H9 (cell line): ENCODE measurements around the gene ABLIM1. TPM values are rescaled to one million over a fixed set of nuclear protein-coding genes. Genes with fewer than 3 reads are reported as not detected.

Experiments used
- DNase-seq: peaks from one replicate; pipeline ENCODE4 v3.0.0-alpha.2; 2017
- H2AFZ ChIP-seq: one replicate; pipeline ENCODE4 v1.6.1; 2013; ENCODE audit warnings: mild to moderate bottlenecking, low read length, control low read depth, moderate library complexity
- H2AK5ac ChIP-seq: 2 replicates; pipeline ENCODE4 v1.6.1; 2013; ENCODE audit warnings: low read length, control low read depth, mixed read lengths; ENCODE audit not compliant: insufficient read length
- H2BK120ac ChIP-seq: one replicate; pipeline ENCODE4 v1.6.1; 2013; ENCODE audit warnings: low read depth, mild to moderate bottlenecking, low read length, control low read depth, inconsistent platforms; ENCODE audit not compliant: poor library complexity, severe bottlenecking
- H2BK12ac ChIP-seq: 2 replicates; pipeline ENCODE4 v1.6.1; 2013; ENCODE audit warnings: low read length, control low read depth, mixed read lengths, low read depth; ENCODE audit not compliant: insufficient read length
- H2BK15ac ChIP-seq: 2 replicates; pipeline ENCODE4 v1.6.1; 2013; ENCODE audit warnings: low read depth, low read length, control low read depth
- H2BK20ac ChIP-seq: one replicate; pipeline ENCODE4 v1.6.1; 2013; ENCODE audit warnings: low read depth, mild to moderate bottlenecking, low read length, control low read depth, inconsistent platforms; ENCODE audit not compliant: poor library complexity, severe bottlenecking
- H2BK5ac ChIP-seq: 2 replicates; pipeline ENCODE4 v1.6.1; 2013; ENCODE audit warnings: low read length, control low read depth, mixed read lengths; ENCODE audit not compliant: insufficient read length
- H3K14ac ChIP-seq: 2 replicates; pipeline ENCODE4 v1.6.1; 2013; ENCODE audit warnings: low read length, control low read depth; ENCODE audit not compliant: insufficient read depth
- H3K18ac ChIP-seq: 2 replicates; pipeline ENCODE4 v1.6.1; 2013; ENCODE audit warnings: low read depth, mild to moderate bottlenecking, mixed read lengths, low read length, control low read depth; ENCODE audit not compliant: insufficient read length
- H3K23ac ChIP-seq: 2 replicates; pipeline ENCODE4 v1.6.1; 2013; ENCODE audit warnings: low read length, control low read depth, mixed read lengths, low read depth; ENCODE audit not compliant: insufficient read length
- H3K23me2 ChIP-seq: 2 replicates; pipeline ENCODE4 v1.6.1; 2013; ENCODE audit warnings: low read depth, mild to moderate bottlenecking, mixed read lengths, low read length, control low read depth; ENCODE audit not compliant: insufficient read length, poor library complexity, severe bottlenecking
- H3K27ac ChIP-seq: 2 replicates; pipeline ENCODE4 v1.5.1; 2013; ENCODE audit warnings: low read length, control low read depth, mixed read lengths, low read depth; ENCODE audit not compliant: insufficient read length
- H3K27me3 ChIP-seq: 2 replicates; pipeline ENCODE4 v1.6.1; 2013; ENCODE audit warnings: low read length, control low read depth, inconsistent platforms; ENCODE audit not compliant: insufficient read depth
- H3K4ac ChIP-seq: 2 replicates; pipeline ENCODE4 v1.6.1; 2013; ENCODE audit warnings: low read depth, mild to moderate bottlenecking, control low read depth, inconsistent platforms, low read length, moderate library complexity
- H3K4me1 ChIP-seq: 2 replicates; pipeline ENCODE4 v1.6.1; 2013; ENCODE audit warnings: low read length, control low read depth, inconsistent platforms; ENCODE audit not compliant: insufficient read depth
- H3K4me2 ChIP-seq: 2 replicates; pipeline ENCODE4 v1.6.1; 2013; ENCODE audit warnings: low read length, control low read depth, mixed read lengths; ENCODE audit not compliant: insufficient read length, insufficient read depth
- H3K56ac ChIP-seq: 2 replicates; pipeline ENCODE4 v1.6.1; 2013; ENCODE audit warnings: low read depth, mild to moderate bottlenecking, mixed read lengths, low read length, control low read depth; ENCODE audit not compliant: insufficient read length
- H3K79me1 ChIP-seq: 2 replicates; pipeline ENCODE4 v1.6.1; 2013; ENCODE audit warnings: low read depth, mild to moderate bottlenecking, moderate library complexity, low read length, control low read depth, inconsistent platforms; ENCODE audit not compliant: insufficient read depth, poor library complexity, severe bottlenecking
- H3K79me2 ChIP-seq: 2 replicates; pipeline ENCODE4 v1.6.1; 2013; ENCODE audit warnings: low read length, control low read depth, inconsistent platforms; ENCODE audit not compliant: insufficient read depth
- H3K9ac ChIP-seq: 2 replicates; pipeline ENCODE4 v1.6.1; 2013; ENCODE audit warnings: low read length, control low read depth, mixed read lengths; ENCODE audit not compliant: insufficient read length; ENCODE audit errors: extremely low read depth
- H3K9me3 ChIP-seq: one replicate; pipeline ENCODE4 v1.6.1; 2013; ENCODE audit warnings: low read depth, low read length, inconsistent platforms; ENCODE audit not compliant: control insufficient read depth
- H3T11ph ChIP-seq: one replicate; pipeline ENCODE4 v1.6.1; 2013; ENCODE audit warnings: mild to moderate bottlenecking, low read length, control low read depth, inconsistent platforms
- H4K20me1 ChIP-seq: one replicate; pipeline ENCODE4 v1.6.1; 2013; ENCODE audit not compliant: control insufficient read depth, insufficient read length, insufficient read depth
- H4K5ac ChIP-seq: 2 replicates; pipeline ENCODE4 v1.6.1; 2013; ENCODE audit warnings: low read depth, mild to moderate bottlenecking, mixed read lengths, low read length, control low read depth; ENCODE audit not compliant: insufficient read length
- H4K8ac ChIP-seq: replicated peaks from 2 replicates; pipeline ENCODE4 v1.6.1; 2013; ENCODE audit warnings: low read length, control low read depth, mixed read lengths, low read depth; ENCODE audit not compliant: insufficient read length
- H4K91ac ChIP-seq: 2 replicates; pipeline ENCODE4 v1.6.1; 2013; ENCODE audit warnings: low read depth, mild to moderate bottlenecking, moderate library complexity, mixed read lengths, low read length, control low read depth; ENCODE audit not compliant: insufficient read length
- H3K27ac Mint-ChIP-seq, 3 experiments: 2 replicates in 2 of 3; 3 replicates in 1 of 3; pipeline ENCODE4 v1.8.0; 2020 to 2021; ENCODE audit warnings: mixed read lengths in 3 of 3, mild to moderate bottlenecking in 1 of 3, moderate library complexity in 1 of 3
- H3K27me3 Mint-ChIP-seq: 2 replicates; pipeline ENCODE4 v1.8.0; 2021; ENCODE audit warnings: low read depth, mild to moderate bottlenecking, moderate library complexity, mixed read lengths
- H3K36me3 Mint-ChIP-seq, 3 experiments: 2 replicates in 2 of 3; 3 replicates in 1 of 3; pipeline ENCODE4 v1.8.0; 2020 to 2021; ENCODE audit warnings: low read depth in 3 of 3, mixed read lengths in 3 of 3; ENCODE audit not compliant: insufficient read depth in 1 of 3
- H3K4me1 Mint-ChIP-seq, 2 experiments: 2 replicates each; pipeline ENCODE4 v1.8.0; 2020; ENCODE audit warnings: mixed read lengths in 2 of 2
- H3K4me3 Mint-ChIP-seq, 2 experiments: 2 replicates in 1 of 2; 3 replicates in 1 of 2; pipeline ENCODE4 v1.8.0; 2020 to 2021; ENCODE audit warnings: mild to moderate bottlenecking in 2 of 2, mixed read lengths in 2 of 2, moderate library complexity in 1 of 2
- H3K9me3 Mint-ChIP-seq, 2 experiments: 2 replicates in 1 of 2; 3 replicates in 1 of 2; pipeline ENCODE4 v1.8.0; 2020; ENCODE audit warnings: mild to moderate bottlenecking in 2 of 2, mixed read lengths in 2 of 2, moderate library complexity in 1 of 2
- WGBS: extraction: QIAGEN DNeasy Blood & Tissue Kit; methylation state at CpG from one replicate; pipeline ENCODE4 v1.1.7; 2013; ENCODE audit warnings: missing lambda C conversion rate, low lambda C conversion rate, mixed read lengths; ENCODE audit not compliant: insufficient read length; ENCODE audit errors: extremely low coverage; 5-methylcytosine and 5-hydroxymethylcytosine counted together
- total RNA-seq: library from RNA; stranded (reverse); gene quantifications from 2 replicates; pipeline ENCODE4 v1.2.1, GENCODE V29; 2021
- TF ChIP-seq, protein P1 (sequence below): fragments of 200-600 bp; sonication (generic); conservative IDR thresholded peaks from 3 replicates; pipeline ENCODE4 v1.8.0; 2021; ENCODE audit warnings: antibody characterized with exemption, mild to moderate bottlenecking

ABLIM1 gene
- total RNA-seq, 1 experiment from 2014 or later, result 32.1 TPM

GRCh38 chr10:114624951-114625780 lies 32.9 kb downstream of the ABLIM1 start:
- H2BK20ac ChIP-seq, result no peak overlapping the region
- no peak overlapping the region for H3K4me2 ChIP-seq
- no peak overlapping the region for H3K27ac ChIP-seq
- no peak overlapping the region for H4K5ac ChIP-seq
- H3K79me2 ChIP-seq, result no peaks in the 10 kb centered on the region
- TF ChIP-seq, protein P1, sequence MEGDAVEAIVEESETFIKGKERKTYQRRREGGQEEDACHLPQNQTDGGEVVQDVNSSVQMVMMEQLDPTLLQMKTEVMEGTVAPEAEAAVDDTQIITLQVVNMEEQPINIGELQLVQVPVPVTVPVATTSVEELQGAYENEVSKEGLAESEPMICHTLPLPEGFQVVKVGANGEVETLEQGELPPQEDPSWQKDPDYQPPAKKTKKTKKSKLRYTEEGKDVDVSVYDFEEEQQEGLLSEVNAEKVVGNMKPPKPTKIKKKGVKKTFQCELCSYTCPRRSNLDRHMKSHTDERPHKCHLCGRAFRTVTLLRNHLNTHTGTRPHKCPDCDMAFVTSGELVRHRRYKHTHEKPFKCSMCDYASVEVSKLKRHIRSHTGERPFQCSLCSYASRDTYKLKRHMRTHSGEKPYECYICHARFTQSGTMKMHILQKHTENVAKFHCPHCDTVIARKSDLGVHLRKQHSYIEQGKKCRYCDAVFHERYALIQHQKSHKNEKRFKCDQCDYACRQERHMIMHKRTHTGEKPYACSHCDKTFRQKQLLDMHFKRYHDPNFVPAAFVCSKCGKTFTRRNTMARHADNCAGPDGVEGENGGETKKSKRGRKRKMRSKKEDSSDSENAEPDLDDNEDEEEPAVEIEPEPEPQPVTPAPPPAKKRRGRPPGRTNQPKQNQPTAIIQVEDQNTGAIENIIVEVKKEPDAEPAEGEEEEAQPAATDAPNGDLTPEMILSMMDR, result no peak
- no peak overlapping the region for H2BK5ac ChIP-seq
- H3T11ph ChIP-seq, result no peak overlapping the region
- H2BK12ac ChIP-seq, result no peak overlapping the region
- no peaks in the 10 kb centered on the region for H3K27me3 ChIP-seq
- Mint-ChIP-seq H3K27me3 (peaks cover 10% of the 10 kb centered on the region), H3K4me3 (no peak overlapping the region), H3K27ac (no peak overlapping the region), H3K4me1 (peaks cover 21 to 32% of the 10 kb centered on the region in 2 experiments), H3K9me3 (peaks cover 3 to 6% of the 10 kb centered on the region in 2 experiments; a peak in 2 of 5 replicates), H3K36me3 (no peaks in the 10 kb centered on the region; a peak in 1 of 7 replicates)
- no peaks in the 10 kb centered on the region for H3K23me2 ChIP-seq
- no peak overlapping the region for H2BK120ac ChIP-seq
- H3K9ac ChIP-seq, result no peak overlapping the region
- no peaks in the 10 kb centered on the region for H3K79me1 ChIP-seq
- H3K56ac ChIP-seq, result no peak overlapping the region
- H2BK15ac ChIP-seq, result no peak overlapping the region
- H4K20me1 ChIP-seq, result no peaks in the 10 kb centered on the region
- no peak overlapping the region for H2AFZ ChIP-seq
- DNase-seq, result no peak
- no peak overlapping the region for H3K23ac ChIP-seq
- no peak overlapping the region for H3K14ac ChIP-seq
- H4K91ac ChIP-seq, result no peak overlapping the region
- H2AK5ac ChIP-seq, result no peak overlapping the region
- no peak overlapping the region for H3K4ac ChIP-seq
- peaks cover 5% of the 10 kb centered on the region; the same call in 1 of the 2 replicates for H3K4me1 ChIP-seq
- WGBS, result no CpG with 5 or more reads among the region's 5 CpGs
- H3K9me3 ChIP-seq, result no peaks in the 10 kb centered on the region
- no peak overlapping the region for H4K8ac ChIP-seq
- no peak overlapping the region for H3K18ac ChIP-seq
